Measurements from ENCODE around the gene SHB. TPM values are rescaled to one million over a fixed set of nuclear protein-coding genes. Genes with fewer than 3 reads are reported as not detected.
A peak's percentile ranks its signal among the peaks of the same experiment; 100 is the strongest.

The SHB gene
- total RNA-seq, 1 experiment from 2014 or later: 20.0 TPM

GRCh38 chr9:38011991-38012390, 57.0 kb downstream of the SHB start:
- DNase-seq: no peak
- Histone ChIP-seq H3K4me3 (no peak overlapping the region), H3K9me3 (no peaks in the 10 kb centered on the region), H3K36me3 (no peaks in the 10 kb centered on the region; the same call in none of the 2 replicates), H3K27me3 (no peaks in the 10 kb centered on the region)

GRCh38 chr9:38010918-38011704, 57.9 kb downstream of the SHB start:
- H3K4me3 ChIP-seq: no peak overlapping the region
- no peaks in the 10 kb centered on the region for H3K27me3 ChIP-seq
- H3K9me3 ChIP-seq: no peaks in the 10 kb centered on the region
- no peak for DNase-seq
- H3K36me3 ChIP-seq: no peaks in the 10 kb centered on the region; the same call in none of the 2 replicates

GRCh38 chr9:38009990-38010389, 59.0 kb downstream of the SHB start:
- no peaks in the 10 kb centered on the region for H3K27me3 ChIP-seq
- H3K36me3 ChIP-seq: no peaks in the 10 kb centered on the region; the same call in none of the 2 replicates
- DNase-seq: no peak
- H3K4me3 ChIP-seq: no peak overlapping the region
- no peaks in the 10 kb centered on the region for H3K9me3 ChIP-seq

GRCh38 chr9:38009035-38009501, 60.0 kb downstream of the SHB start:
- no peaks in the 10 kb centered on the region; the same call in none of the 2 replicates for H3K36me3 ChIP-seq
- no peaks in the 10 kb centered on the region for H3K27me3 ChIP-seq
- no peak for DNase-seq
- H3K9me3 ChIP-seq: no peaks in the 10 kb centered on the region
- H3K4me3 ChIP-seq: no peak overlapping the region

- peak; percentile 87 for DNase-seq
- Histone ChIP-seq H3K9me3 (no peaks in the 10 kb centered on the region), H3K4me3 (no peak overlapping the region), H3K27me3 (no peaks in the 10 kb centered on the region), H3K36me3 (no peaks in the 10 kb centered on the region; the same call in none of the 2 replicates)
These were observed 60.6 kb downstream of the SHB start for GRCh38 chr9:38008168-38009034.

- Histone ChIP-seq H3K4me3 (no peak overlapping the region), H3K27me3 (no peaks in the 10 kb centered on the region), H3K36me3 (no peaks in the 10 kb centered on the region; the same call in 1 of the 2 replicates), H3K9me3 (no peaks in the 10 kb centered on the region)
- DNase-seq: no peak
These were observed 62.0 kb downstream of the SHB start for GRCh38 chr9:38007016-38007415.

GRCh38 chr9:38006163-38006562, 62.9 kb downstream of the SHB start:
- Histone ChIP-seq H3K9me3 (no peaks in the 10 kb centered on the region), H3K27me3 (no peaks in the 10 kb centered on the region)

GRCh38 chr9:38004809-38005560, 64.0 kb downstream of the SHB start:
- Histone ChIP-seq H3K36me3 (no peaks in the 10 kb centered on the region; the same call in 1 of the 2 replicates), H3K9me3 (no peaks in the 10 kb centered on the region), H3K4me3 (no peak overlapping the region), H3K27me3 (no peaks in the 10 kb centered on the region)
- no peak for DNase-seq

More at GRCh38 chr9:38006163-38006562, 62.9 kb downstream of the SHB start:
- H3K4me3 ChIP-seq: no peak overlapping the region
- DNase-seq: no peak
- no peaks in the 10 kb centered on the region; the same call in 1 of the 2 replicates for H3K36me3 ChIP-seq

- no peaks in the 10 kb centered on the region for H3K9me3 ChIP-seq
- H3K36me3 ChIP-seq: no peaks in the 10 kb centered on the region; the same call in 1 of the 2 replicates
- H3K4me3 ChIP-seq: no peak overlapping the region
- no peaks in the 10 kb centered on the region for H3K27me3 ChIP-seq
- no peak for DNase-seq
These were observed 64.8 kb downstream of the SHB start for GRCh38 chr9:38003946-38004808.

GRCh38 chr9:38003230-38003629, 65.8 kb downstream of the SHB start:
- no peaks in the 10 kb centered on the region; the same call in 1 of the 2 replicates for H3K36me3 ChIP-seq
- no peak for DNase-seq
- H3K4me3 ChIP-seq: no peak overlapping the region
- no peaks in the 10 kb centered on the region for H3K27me3 ChIP-seq
- no peaks in the 10 kb centered on the region for H3K9me3 ChIP-seq

GRCh38 chr9:38001430-38001829, 67.6 kb downstream of the SHB start:
- H3K36me3 ChIP-seq: no peaks in the 10 kb centered on the region; the same call in 1 of the 2 replicates
- no peak for DNase-seq
- no peaks in the 10 kb centered on the region for H3K9me3 ChIP-seq
- no peak overlapping the region for H3K4me3 ChIP-seq
- H3K27me3 ChIP-seq: no peaks in the 10 kb centered on the region

- Histone ChIP-seq H3K9me3 (no peaks in the 10 kb centered on the region), H3K36me3 (no peaks in the 10 kb centered on the region; the same call in 1 of the 2 replicates), H3K4me3 (no peak overlapping the region), H3K27me3 (no peaks in the 10 kb centered on the region)
- DNase-seq: no peak
These were observed 68.3 kb downstream of the SHB start for GRCh38 chr9:38000735-38001134.

GRCh38 chr9:38000332-38000731, 68.7 kb downstream of the SHB start:
- no peak for DNase-seq
- no peaks in the 10 kb centered on the region for H3K27me3 ChIP-seq
- H3K4me3 ChIP-seq: no peak overlapping the region
- no peaks in the 10 kb centered on the region; the same call in 1 of the 2 replicates for H3K36me3 ChIP-seq
- no peaks in the 10 kb centered on the region for H3K9me3 ChIP-seq

GRCh38 chr9:37999588-38000189, 69.3 kb downstream of the SHB start:
- no peaks in the 10 kb centered on the region for H3K27me3 ChIP-seq
- no peaks in the 10 kb centered on the region for H3K9me3 ChIP-seq
- no peak for DNase-seq
- no peak overlapping the region for H3K4me3 ChIP-seq
- no peaks in the 10 kb centered on the region; the same call in 1 of the 2 replicates for H3K36me3 ChIP-seq

GRCh38 chr9:37998881-37999587, 70.0 kb downstream of the SHB start:
- no peak for DNase-seq
- Histone ChIP-seq H3K36me3 (no peaks in the 10 kb centered on the region; the same call in 1 of the 2 replicates), H3K9me3 (no peaks in the 10 kb centered on the region), H3K27me3 (no peaks in the 10 kb centered on the region), H3K4me3 (no peak overlapping the region)

Data from MG63 (cell line).